HEK293 (cell line): ENCODE results near the gene MICALL1.

Source experiments
- CTCF ChIA-PET: fragments of 350-600 bp; formaldehyde crosslinking; extraction: SDS; loops from one replicate; lab custom pipeline; 2021; ENCODE audit warnings: antibody characterized with exemption; lab: Yijun Ruan, JAX
- POLR2A ChIA-PET: fragments of 300-600 bp; formaldehyde crosslinking; extraction: SDS; loops from one replicate; lab custom pipeline; 2020; ENCODE audit warnings: antibody characterized with exemption, inconsistent platforms; lab: Yijun Ruan, JAX
- H3K27ac ChIP-seq: fragments of 200-500 bp; sonication (Bioruptor generic); 2 replicates; pipeline ENCODE4 v1.5.1; 2014; ENCODE audit warnings: low read depth, low read length, control low read depth, inconsistent platforms; ENCODE audit errors: extremely low read depth
- H3K36me3 ChIP-seq, 2 experiments: fragments of 200-500 bp in 1 of 2; sonication (Bioruptor generic) in 1 of 2; 1 replicate in 1 of 2; 2 replicates in 1 of 2; pipeline ENCODE4 v1.5.1; 2014 to 2017; ENCODE audit warnings: inconsistent platforms in 2 of 2, low read length in 2 of 2; ENCODE audit not compliant: control insufficient read depth in 2 of 2, insufficient read depth in 1 of 2
- H3K4me1 ChIP-seq: fragments of 200-500 bp; sonication (Bioruptor generic); 2 replicates; pipeline ENCODE4 v1.5.1; 2014; ENCODE audit warnings: mild to moderate bottlenecking, low read length, inconsistent platforms; ENCODE audit not compliant: control insufficient read depth, insufficient read depth
- H3K4me3 ChIP-seq: 2 replicates; pipeline ENCODE4 v1.5.1; 2011; ENCODE audit warnings: low read depth, mild to moderate bottlenecking, control low read depth, low read length, moderate library complexity
- H3K9me3 ChIP-seq: fragments of 200-500 bp; sonication (Bioruptor generic); 2 replicates; pipeline ENCODE4 v1.5.1; 2014; ENCODE audit warnings: low read depth, low read length, inconsistent platforms; ENCODE audit not compliant: control insufficient read depth, insufficient read depth
- EGR2 ChIP-seq: fragments of 450-650 bp; formaldehyde crosslinking; IDR thresholded peaks from 2 replicates; pipeline ENCODE4 v1.5.1; 2016; ENCODE audit warnings: low read depth, missing biosample characterization, missing genetic modification characterization
- GLIS1 ChIP-seq: fragments of 450-650 bp; formaldehyde crosslinking; IDR thresholded peaks from 2 replicates; pipeline ENCODE4 v1.5.1; 2016; ENCODE audit warnings: missing biosample characterization, missing genetic modification characterization
- HIC1 ChIP-seq: fragments of 450-650 bp; formaldehyde crosslinking; IDR thresholded peaks from 2 replicates; pipeline ENCODE4 v1.5.1; 2016; ENCODE audit warnings: missing biosample characterization, missing genetic modification characterization
- HOXC10 ChIP-seq: sonication (generic); formaldehyde crosslinking; IDR thresholded peaks from 2 replicates; pipeline ENCODE4 v1.8.1; 2023; ENCODE audit warnings: mild to moderate bottlenecking, missing genetic modification reagents
- KLF10 ChIP-seq: fragments of 450-650 bp; IDR thresholded peaks from 2 replicates; pipeline ENCODE4 v1.5.1; 2018; ENCODE audit warnings: missing biosample characterization, mild to moderate bottlenecking, missing genetic modification characterization
- KLF8 ChIP-seq: fragments of 450-650 bp; formaldehyde crosslinking; IDR thresholded peaks from 2 replicates; pipeline ENCODE4 v1.5.1; 2016; ENCODE audit warnings: missing biosample characterization, missing genetic modification characterization
- PRDM1 ChIP-seq: fragments of 450-650 bp; formaldehyde crosslinking; IDR thresholded peaks from 2 replicates; pipeline ENCODE4; 2016; ENCODE audit warnings: missing biosample characterization, missing genetic modification characterization
- SETDB1 ChIP-seq: IDR thresholded peaks from one replicate; pipeline ENCODE4 v1.6.1; 2017; ENCODE audit warnings: mild to moderate bottlenecking, low read length, moderate library complexity, mixed read lengths; ENCODE audit not compliant: insufficient read length
- ZBTB6 ChIP-seq: fragments of 450-650 bp; formaldehyde crosslinking; IDR thresholded peaks from 2 replicates; pipeline ENCODE4 v1.5.1; 2017; ENCODE audit warnings: missing biosample characterization, missing genetic modification characterization
- ZFHX2 ChIP-seq: fragments of 450-650 bp; formaldehyde crosslinking; conservative IDR thresholded peaks from 2 replicates; pipeline ENCODE4 v1.5.1; 2016; ENCODE audit warnings: missing biosample characterization, missing genetic modification characterization
- ZFP37 ChIP-seq: fragments of 450-650 bp; formaldehyde crosslinking; IDR thresholded peaks from 2 replicates; pipeline ENCODE4 v1.5.1; 2016; ENCODE audit warnings: missing biosample characterization, missing genetic modification characterization
- ZIC2 ChIP-seq: fragments of 450-650 bp; formaldehyde crosslinking; IDR thresholded peaks from 2 replicates; pipeline ENCODE4 v1.5.1; 2016; ENCODE audit warnings: missing biosample characterization, missing genetic modification characterization
- ZNF10 ChIP-seq: fragments of 450-650 bp; formaldehyde crosslinking; IDR thresholded peaks from 2 replicates; pipeline ENCODE4 v1.5.1; 2017; ENCODE audit warnings: missing biosample characterization, missing genetic modification characterization
- ZNF146 ChIP-seq: fragments of 450-650 bp; formaldehyde crosslinking; IDR thresholded peaks from 2 replicates; pipeline ENCODE4 v1.5.1; 2016; ENCODE audit warnings: missing biosample characterization, missing genetic modification characterization
- ZNF157 ChIP-seq: fragments of 450-650 bp; formaldehyde crosslinking; IDR thresholded peaks from 2 replicates; pipeline ENCODE4 v1.5.1; 2016; ENCODE audit warnings: missing biosample characterization, missing genetic modification characterization
- ZNF202 ChIP-seq: fragments of 450-650 bp; formaldehyde crosslinking; IDR thresholded peaks from 2 replicates; pipeline ENCODE4 v1.5.1; 2016; ENCODE audit warnings: missing biosample characterization, missing genetic modification characterization, borderline replicate concordance
- ZNF24 ChIP-seq: fragments of 450-650 bp; formaldehyde crosslinking; IDR thresholded peaks from 2 replicates; pipeline ENCODE4 v1.5.1; 2016; ENCODE audit warnings: missing biosample characterization, missing genetic modification characterization
- ZNF350 ChIP-seq: fragments of 450-650 bp; formaldehyde crosslinking; IDR thresholded peaks from 2 replicates; pipeline ENCODE4 v1.5.0; 2017; ENCODE audit warnings: missing biosample characterization, mild to moderate bottlenecking, missing genetic modification characterization
- ZNF354C ChIP-seq: fragments of 450-650 bp; formaldehyde crosslinking; IDR thresholded peaks from 2 replicates; pipeline ENCODE4 v1.5.1; 2016; ENCODE audit warnings: missing biosample characterization, missing genetic modification characterization, low read depth, borderline replicate concordance
- ZNF391 ChIP-seq: fragments of 450-650 bp; formaldehyde crosslinking; IDR thresholded peaks from 2 replicates; pipeline ENCODE4 v1.5.1; 2016; ENCODE audit warnings: low read depth, missing biosample characterization, missing genetic modification characterization, borderline replicate concordance
- ZNF488 ChIP-seq: fragments of 450-650 bp; formaldehyde crosslinking; IDR thresholded peaks from 2 replicates; pipeline ENCODE4 v1.5.1; 2016; ENCODE audit warnings: missing biosample characterization, missing genetic modification characterization
- ZNF501 ChIP-seq: fragments of 450-650 bp; formaldehyde crosslinking; IDR thresholded peaks from 2 replicates; pipeline ENCODE4 v1.5.1; 2016; ENCODE audit warnings: missing biosample characterization, missing genetic modification characterization
- ZNF596 ChIP-seq: fragments of 450-650 bp; IDR thresholded peaks from 2 replicates; pipeline ENCODE4 v1.5.0; 2018; ENCODE audit warnings: missing biosample characterization, mild to moderate bottlenecking, missing genetic modification characterization, moderate library complexity
- ZNF600 ChIP-seq: fragments of 450-650 bp; formaldehyde crosslinking; IDR thresholded peaks from 2 replicates; pipeline ENCODE4 v1.5.1; 2016; ENCODE audit warnings: missing biosample characterization, missing genetic modification characterization
- ZNF610 ChIP-seq: fragments of 450-650 bp; formaldehyde crosslinking; IDR thresholded peaks from 2 replicates; pipeline ENCODE4 v1.5.1; 2016; ENCODE audit warnings: missing biosample characterization, missing genetic modification characterization, borderline replicate concordance
- ZNF621 ChIP-seq: fragments of 450-650 bp; formaldehyde crosslinking; IDR thresholded peaks from 2 replicates; pipeline ENCODE4 v1.5.1; 2017; ENCODE audit warnings: missing biosample characterization, missing genetic modification characterization
- ZNF629 ChIP-seq: fragments of 450-650 bp; formaldehyde crosslinking; IDR thresholded peaks from 2 replicates; pipeline ENCODE4 v1.5.1; 2017; ENCODE audit warnings: missing biosample characterization, missing genetic modification characterization
- ZNF692 ChIP-seq: fragments of 450-650 bp; formaldehyde crosslinking; IDR thresholded peaks from 2 replicates; pipeline ENCODE4 v1.5.1; 2016; ENCODE audit warnings: missing biosample characterization, missing genetic modification characterization
- ZNF830 ChIP-seq: fragments of 450-650 bp; IDR thresholded peaks from 2 replicates; pipeline ENCODE4 v1.5.0; 2018; ENCODE audit warnings: missing biosample characterization, missing genetic modification characterization, low read depth, mild to moderate bottlenecking, moderate library complexity

MICALL1 gene

GRCh38 chr22:37968452-37969251 lies 62.6 kb downstream of the MICALL1 start (continued):
- TF ChIP-seq ZNF830 (tag by site-specific recombination) (no peak), ZNF488 (tag by site-specific recombination) (no peak), ZNF391 (tag by site-specific recombination) (no peak)

GRCh38 chr22:37970864-37971263 lies 64.8 kb downstream of the MICALL1 start:
- POLR2A ChIA-PET, result interaction anchor here (0.6 to 0.9 kb wide), 2 partner anchors 25 to 55 kb away, joined by 3 read pairs; no protein-coding TSS in a partner anchor
- peaks cover 7 to 46% of the 10 kb centered on the region in 2 experiments for H3K36me3 ChIP-seq

GRCh38 chr22:37971475-37972434 lies 65.7 kb downstream of the MICALL1 start:
- ChIA-PET CTCF (interaction anchor here (0.6 to 2.3 kb wide), 6 partner anchors 18 to 329 kb away, joined by 3 to 14 read pairs (median 4); no protein-coding TSS in a partner anchor), POLR2A (interaction anchor here (0.6 to 0.9 kb wide), 3 partner anchors 26 to 66 kb away, joined by 3 to 4 read pairs (median 3); no protein-coding TSS in a partner anchor)
- no peak overlapping the region for H3K4me3 ChIP-seq
- H3K36me3 ChIP-seq, result peaks cover 0 to 37% of the 10 kb centered on the region in 2 experiments; a peak in 2 of 3 replicates
- no peaks in the 10 kb centered on the region for H3K9me3 ChIP-seq
- TF ChIP-seq EGR2, result peak; percentile 88
- TF ChIP-seq ZBTB6 (tag by site-specific recombination), result no peak
- TF ChIP-seq KLF8, result no peak
- TF ChIP-seq HIC1 (tag by site-specific recombination), result no peak
- TF ChIP-seq ZNF596, result peak; percentile 7; the same call in 1 of the 2 replicates
- TF ChIP-seq ZNF146 (tag by site-specific recombination), result no peak
- no peak for TF ChIP-seq ZNF202 (tag by site-specific recombination)
- peak; percentile 91 for TF ChIP-seq ZIC2 (tag by site-specific recombination)
- peak; percentile 55; the same call in 1 of the 2 replicates for TF ChIP-seq GLIS1
- no peak for TF ChIP-seq ZNF350 (tag by site-specific recombination)
- TF ChIP-seq ZFHX2 (tag by site-specific recombination), result peak; percentile 85
- TF ChIP-seq PRDM1, result 0 out of 2 replicates have a peak, but pooled peaks have one; percentile 29
- TF ChIP-seq ZNF600 (tag by site-specific recombination), result peak; percentile 67; the same call in 1 of the 2 replicates
- TF ChIP-seq ZNF610 (tag by site-specific recombination), result no peak
- TF ChIP-seq, all 188 proteins: peak for 7
- Histone ChIP-seq H3K4me1 (no peaks in the 10 kb centered on the region), H3K27ac (no peak overlapping the region)

More at GRCh38 chr22:37970864-37971263, 64.8 kb downstream of the MICALL1 start:
- no peak overlapping the region for H3K27ac ChIP-seq
- H3K4me1 ChIP-seq, result no peaks in the 10 kb centered on the region
- no peaks in the 10 kb centered on the region for H3K9me3 ChIP-seq
- TF ChIP-seq ZNF692 (no peak), ZFP37 (tag by site-specific recombination) (no peak), ZNF24 (no peak), KLF8 (no peak), ZNF621 (no peak), ZNF629 (tag by site-specific recombination) (no peak), ZNF10 (tag by site-specific recombination) (no peak), ZNF501 (tag by site-specific recombination) (no peak), KLF10 (tag by site-specific recombination) (no peak), SETDB1 (no peak), ZNF354C (tag by site-specific recombination) (no peak), ZNF157 (tag by site-specific recombination) (no peak), HOXC10 (CRISPR knock-in tag) (no peak)
- CTCF ChIA-PET, result interaction anchor here (0.6 to 2.3 kb wide), 5 partner anchors 19 to 1392 kb away, joined by 3 to 14 read pairs (median 3); no protein-coding TSS in a partner anchor
- H3K4me3 ChIP-seq, result no peak overlapping the region
